Transverse colon (tissue), 4 donors: ENCODE measurements around the gene MINDY3. TPM values are rescaled to one million over a fixed set of nuclear protein-coding genes. Genes with fewer than 3 reads are reported as not detected.
A peak's percentile ranks its signal among the peaks of the same experiment; 100 is the strongest.

ENCODE experiments used
- DNase-seq: peaks from one replicate; pipeline ENCODE4 v3.0.0-alpha.2; 2019
- H3K27ac ChIP-seq, 4 donors: fragments of 200-600 bp; sonication (generic); 2 replicates each; pipeline ENCODE4 v1.5.1; 2016 to 2018; ENCODE audit warnings: inconsistent platforms in 4 of 4
- H3K27me3 ChIP-seq: fragments of 200-600 bp; sonication (generic); 2 replicates; pipeline ENCODE4 v1.5.1; 2017; ENCODE audit warnings: inconsistent platforms
- H3K36me3 ChIP-seq, 4 donors: fragments of 200-600 bp; sonication (generic); 2 replicates each; pipeline ENCODE4 v1.5.1; 2017 to 2019; ENCODE audit warnings: inconsistent platforms in 4 of 4
- H3K4me1 ChIP-seq, 4 donors: fragments of 200-600 bp; sonication (generic); 2 replicates each; pipeline ENCODE4 v1.5.1; 2017 to 2020; ENCODE audit warnings: inconsistent platforms in 4 of 4
- H3K4me3 ChIP-seq, 4 donors: fragments of 200-600 bp; sonication (generic); 1 replicate in 1 of 4; 2 replicates in 3 of 4; pipeline versions ENCODE4 v1.5.1 to v1.6.1; 2017 to 2019; ENCODE audit warnings: inconsistent platforms in 4 of 4
- H3K9me3 ChIP-seq, 2 donors: fragments of 200-600 bp; sonication (generic); 2 replicates each; pipeline ENCODE4 v1.5.1; 2017 to 2019; ENCODE audit warnings: inconsistent platforms in 2 of 2
- CTCF ChIP-seq, 5 experiments: fragments of 200-600 bp in 3 of 5; fragments of 450-650 bp in 2 of 5; sonication (generic) in 3 of 5; IDR thresholded peaks; 1 replicate in 2 of 5; 2 replicates in 3 of 5; pipeline ENCODE4 v1.5.1; 2016 to 2017; ENCODE audit warnings: antibody characterized with exemption in 5 of 5, inconsistent platforms in 3 of 5, mild to moderate bottlenecking in 2 of 5, moderate library complexity in 1 of 5
- EP300 ChIP-seq: sonication (generic); formaldehyde crosslinking; IDR thresholded peaks from one replicate; pipeline ENCODE4 v1.6.1; 2017; ENCODE audit warnings: antibody characterized with exemption, low read depth
- POLR2A ChIP-seq: fragments of 450-650 bp; IDR thresholded peaks from one replicate; pipeline ENCODE4 v1.6.1; 2016; ENCODE audit warnings: antibody characterized with exemption, mild to moderate bottlenecking, moderate library complexity
- POLR2AphosphoS5 ChIP-seq, 3 donors: sonication (generic); formaldehyde crosslinking; IDR thresholded peaks; one replicate each; pipeline ENCODE4 v1.6.1; 2016; ENCODE audit warnings: antibody characterized with exemption in 3 of 3
- WGBS, 2 donors: methylation state at CpG; one replicate each; pipeline ENCODE4 v1.1.5; 2018; ENCODE audit warnings: low coverage in 1 of 2; 5-methylcytosine and 5-hydroxymethylcytosine counted together
- in situ Hi-C, 4 donors: fragments of 200-750 bp; cut with MboI; loops; one replicate each; pipeline versions ENCODE4 v1.15.0 to v1.15.1; 2017; ENCODE audit warnings: low sequenced_read_pairs in 3 of 4, low pct_ligation_motif_present in 1 of 4, low pct_unique_long_range_greater_than_20kb in 1 of 4
- intact Hi-C: fragments of 100-400 bp; cut with DNase I; formaldehyde crosslinking; loops from one replicate; pipeline ENCODE4 v1.15.1; 2023; ENCODE audit warnings: low total_unique reads
- total RNA-seq, 4 donors: library from RNA; depleted of rRNA; stranded (reverse); fragments of >200 nt; gene quantifications; one replicate each; pipeline ENCODE4 v1.1.0, GENCODE V29; 2016

Gene MINDY3
- total RNA-seq, 4 donors from 2014 or later, result 4.2 to 45.3 (median 31.8) TPM

GRCh38 chr10:15824498-15824897 is 35.8 kb downstream of the MINDY3 start:
- peaks cover 0 to 13% (median 0%) of the 10 kb centered on the region in 4 donors for H3K36me3 ChIP-seq
- in situ Hi-C loops (loop anchor here (10.0 to 25.0 kb wide), 4 partner anchors 100 to 390 kb away; no protein-coding TSS in a partner anchor), intact Hi-C loops (loop anchor here (10.0 kb wide), 1 partner anchor 380 kb away; no protein-coding TSS in a partner anchor)
- no peak overlapping the region for H3K4me3 ChIP-seq
- H3K27ac ChIP-seq, result no peak overlapping the region
- WGBS, 2 donors, result 70 to 75% methylated on average over 1 of the region's 1 CpG
- H3K27me3 ChIP-seq, result no peaks in the 10 kb centered on the region
- TF ChIP-seq CTCF (IDR thresholded peaks at IDR 0.05), result peak; percentile 39 to 58 (median 51)
- no peak for TF ChIP-seq EP300
- H3K4me1 ChIP-seq, result no peaks in the 10 kb centered on the region
- no peak for DNase-seq
- no peaks in the 10 kb centered on the region for H3K9me3 ChIP-seq

GRCh38 chr10:15822131-15822530 is 38.2 kb downstream of the MINDY3 start:
- H3K4me3 ChIP-seq, result no peak overlapping the region
- no peak overlapping the region for H3K27ac ChIP-seq
- peaks cover 0 to 6% (median 0%) of the 10 kb centered on the region in 4 donors for H3K4me1 ChIP-seq
- DNase-seq, result no peak
- 80 to 84% methylated on average over 4 of the region's 4 CpGs for WGBS, 2 donors
- TF ChIP-seq CTCF (IDR thresholded peaks at IDR 0.05) (no peak), POLR2AphosphoS5 (IDR thresholded peaks at IDR 0.05) (no peak), POLR2A (no peak), EP300 (no peak)
- H3K9me3 ChIP-seq, result no peaks in the 10 kb centered on the region
- intact Hi-C loops, result loop anchor here (10.0 kb wide), 1 partner anchor 377 kb away; no protein-coding TSS in a partner anchor
- in situ Hi-C loops, result loop anchor here (10.0 to 25.0 kb wide), 4 partner anchors 97 to 387 kb away; no protein-coding TSS in a partner anchor
- peaks cover 0 to 13% (median 0%) of the 10 kb centered on the region in 4 donors for H3K36me3 ChIP-seq
- H3K27me3 ChIP-seq, result no peaks in the 10 kb centered on the region

GRCh38 chr10:15821046-15821683 is 39.1 kb downstream of the MINDY3 start:
- TF ChIP-seq POLR2A (no peak), CTCF (IDR thresholded peaks at IDR 0.05) (no peak), EP300 (no peak), POLR2AphosphoS5 (IDR thresholded peaks at IDR 0.05) (no peak)
- Histone ChIP-seq H3K4me3 (no peak overlapping the region), H3K36me3 (peaks cover 0 to 13% (median 0%) of the 10 kb centered on the region in 4 donors), H3K4me1 (peaks cover 0 to 6% (median 0%) of the 10 kb centered on the region in 4 donors), H3K27ac (no peak overlapping the region), H3K27me3 (no peaks in the 10 kb centered on the region), H3K9me3 (no peaks in the 10 kb centered on the region)
- intact Hi-C loops, result loop anchor here (10.0 kb wide), 1 partner anchor 376 kb away; no protein-coding TSS in a partner anchor
- no peak for DNase-seq
- WGBS, 2 donors, result 72 to 85% methylated on average over 3 of the region's 3 CpGs
- in situ Hi-C loops, result loop anchor here (10.0 to 25.0 kb wide), 4 partner anchors 96 to 386 kb away; no protein-coding TSS in a partner anchor

- 64 to 70% methylated on average over 3 of the region's 3 CpGs for WGBS, 2 donors
- H3K9me3 ChIP-seq, result no peaks in the 10 kb centered on the region
- no peaks in the 10 kb centered on the region for H3K27me3 ChIP-seq
- intact Hi-C loops (no loop called here), in situ Hi-C loops (loop anchor here in 1 of 4 donors (25.0 kb wide), 1 partner anchor 380 kb away; no protein-coding TSS in a partner anchor)
- H3K36me3 ChIP-seq, result peaks cover 0 to 13% (median 0%) of the 10 kb centered on the region in 4 donors
- TF ChIP-seq CTCF (IDR thresholded peaks at IDR 0.05) (no peak), POLR2AphosphoS5 (IDR thresholded peaks at IDR 0.05) (no peak), EP300 (no peak), POLR2A (no peak)
- peaks cover 0 to 12% (median 0%) of the 10 kb centered on the region in 4 donors for H3K4me1 ChIP-seq
- DNase-seq, result no peak
- no peak overlapping the region for H3K27ac ChIP-seq
- no peak overlapping the region for H3K4me3 ChIP-seq
These were observed 42.8 kb downstream of the MINDY3 start for GRCh38 chr10:15817409-15818046.
